Natural killer cell (primary cell): ENCODE measurements around the gene VASN. TPM values are rescaled to one million over a fixed set of nuclear protein-coding genes. Genes with fewer than 3 reads are reported as not detected.

Experiments
- ATAC-seq, 3 donors: fragments of 150-1000 bp in 2 of 3; fragments of 200-7000 bp in 1 of 3; cut with Tn5 transposase; 1 replicate in 1 of 3; 2 replicates in 2 of 3; pipeline ENCODE4 v1.10.0; 2021; ENCODE audit warnings: mild to moderate bottlenecking in 2 of 3, moderate library complexity in 2 of 3
- DNase-seq, 2 donors: peaks; one replicate each; pipeline versions ENCODE4 v3.0.0 to v3.0.0-alpha.2; 2013 to 2021; ENCODE audit warnings: mixed read lengths in 1 of 2
- H3K27ac ChIP-seq: one replicate; pipeline ENCODE4 v1.5.1; 2013; ENCODE audit warnings: mild to moderate bottlenecking, low read length
- H3K27me3 ChIP-seq: one replicate; pipeline ENCODE4 v1.6.1; 2013; ENCODE audit warnings: low read length; ENCODE audit not compliant: control insufficient read depth, insufficient read depth
- H3K36me3 ChIP-seq: one replicate; pipeline ENCODE4 v1.6.1; 2013; ENCODE audit warnings: low read length; ENCODE audit not compliant: control insufficient read depth, insufficient read depth
- H3K4me1 ChIP-seq: one replicate; pipeline ENCODE4 v1.6.1; 2013; ENCODE audit warnings: low read length; ENCODE audit not compliant: control insufficient read depth, insufficient read depth
- H3K4me3 ChIP-seq: one replicate; pipeline ENCODE4 v1.5.1; 2013; ENCODE audit warnings: low read length
- H3K9me3 ChIP-seq: one replicate; pipeline ENCODE4 v1.6.1; 2013; ENCODE audit warnings: low read length; ENCODE audit not compliant: control insufficient read depth, insufficient read depth
- H3K27ac Mint-ChIP-seq, 2 donors: one replicate each; pipeline ENCODE4 v1.8.0; 2022; ENCODE audit warnings: mild to moderate bottlenecking in 2 of 2, mixed read lengths in 2 of 2, moderate library complexity in 1 of 2
- H3K27me3 Mint-ChIP-seq, 2 donors: one replicate each; pipeline ENCODE4 v1.8.0; 2022; ENCODE audit warnings: low read depth in 2 of 2, mixed read lengths in 2 of 2
- H3K36me3 Mint-ChIP-seq: one replicate; pipeline ENCODE4 v1.8.0; 2022; ENCODE audit warnings: mixed read lengths
- H3K4me1 Mint-ChIP-seq, 2 donors: one replicate each; pipeline ENCODE4 v1.8.0; 2022; ENCODE audit warnings: mixed read lengths in 2 of 2
- H3K4me3 Mint-ChIP-seq: one replicate; pipeline ENCODE4 v1.8.0; 2022; ENCODE audit warnings: mild to moderate bottlenecking, moderate library complexity, mixed read lengths
- H3K9me3 Mint-ChIP-seq, 2 donors: one replicate each; pipeline ENCODE4 v1.8.0; 2022; ENCODE audit warnings: mixed read lengths in 2 of 2
- WGBS: methylation state at CpG from one replicate; pipeline ENCODE4 v1.1.7; 2013; ENCODE audit warnings: missing lambda C conversion rate; ENCODE audit not compliant: insufficient coverage; 5-methylcytosine and 5-hydroxymethylcytosine counted together
- intact Hi-C: fragments of 100-400 bp; cut with micrococcal nuclease; formaldehyde crosslinking; loops from one replicate; pipeline ENCODE4 v1.14.2; 2022
- total RNA-seq, 4 donors: library from RNA; stranded (reverse); fragments of 120-200 nt in 1 of 4; gene quantifications; one replicate each; pipeline versions ENCODE4 v1.2.3 to v1.2.4, GENCODE V29; 2013 to 2022
- TF ChIP-seq, protein P1 (sequence below): fragments of 200-600 bp; IDR thresholded peaks from one replicate; pipeline ENCODE4 v1.8.0; 2022; ENCODE audit warnings: antibody characterized with exemption

The VASN gene
- total RNA-seq, 3 donors from 2014 or later (not counting 1 experiment from before 2014, with no cell fraction given) = 0.35 to 0.93 (median 0.78) TPM

- H3K9me3 Mint-ChIP-seq = no peaks in the 10 kb centered on the region
- peak; percentile 75 to 85 (median 77) for ATAC-seq
- peak overlapping the region; percentile 50 to 61 for H3K27ac Mint-ChIP-seq
- H3K4me3 Mint-ChIP-seq = peak overlapping the region; percentile 13
- H3K4me3 ChIP-seq = no peak overlapping the region
- H3K27ac ChIP-seq = no peak overlapping the region
- peaks cover 8% of the 10 kb centered on the region for H3K4me1 ChIP-seq
- no peaks in the 10 kb centered on the region for H3K9me3 ChIP-seq
- peaks cover 63% of the 10 kb centered on the region for H3K36me3 ChIP-seq
- H3K27me3 Mint-ChIP-seq = no peaks in the 10 kb centered on the region
- WGBS = 70% methylated on average over 18 of the region's 19 CpGs
- H3K4me1 Mint-ChIP-seq = peaks cover 0 to 7% of the 10 kb centered on the region in 2 donors
- no peaks in the 10 kb centered on the region for H3K36me3 Mint-ChIP-seq
- DNase-seq = peak; percentile 67 to 80
- intact Hi-C loops = loop anchor here (1.0 to 2.0 kb wide), 2 partner anchors 43 to 190 kb away; no protein-coding TSS in a partner anchor
- H3K27me3 ChIP-seq = no peaks in the 10 kb centered on the region
- TF ChIP-seq, protein P1, sequence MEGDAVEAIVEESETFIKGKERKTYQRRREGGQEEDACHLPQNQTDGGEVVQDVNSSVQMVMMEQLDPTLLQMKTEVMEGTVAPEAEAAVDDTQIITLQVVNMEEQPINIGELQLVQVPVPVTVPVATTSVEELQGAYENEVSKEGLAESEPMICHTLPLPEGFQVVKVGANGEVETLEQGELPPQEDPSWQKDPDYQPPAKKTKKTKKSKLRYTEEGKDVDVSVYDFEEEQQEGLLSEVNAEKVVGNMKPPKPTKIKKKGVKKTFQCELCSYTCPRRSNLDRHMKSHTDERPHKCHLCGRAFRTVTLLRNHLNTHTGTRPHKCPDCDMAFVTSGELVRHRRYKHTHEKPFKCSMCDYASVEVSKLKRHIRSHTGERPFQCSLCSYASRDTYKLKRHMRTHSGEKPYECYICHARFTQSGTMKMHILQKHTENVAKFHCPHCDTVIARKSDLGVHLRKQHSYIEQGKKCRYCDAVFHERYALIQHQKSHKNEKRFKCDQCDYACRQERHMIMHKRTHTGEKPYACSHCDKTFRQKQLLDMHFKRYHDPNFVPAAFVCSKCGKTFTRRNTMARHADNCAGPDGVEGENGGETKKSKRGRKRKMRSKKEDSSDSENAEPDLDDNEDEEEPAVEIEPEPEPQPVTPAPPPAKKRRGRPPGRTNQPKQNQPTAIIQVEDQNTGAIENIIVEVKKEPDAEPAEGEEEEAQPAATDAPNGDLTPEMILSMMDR = peak; percentile 83
These were observed 12.7 kb upstream of the VASN start for GRCh38 chr16:4358831-4359561.

DNA sequence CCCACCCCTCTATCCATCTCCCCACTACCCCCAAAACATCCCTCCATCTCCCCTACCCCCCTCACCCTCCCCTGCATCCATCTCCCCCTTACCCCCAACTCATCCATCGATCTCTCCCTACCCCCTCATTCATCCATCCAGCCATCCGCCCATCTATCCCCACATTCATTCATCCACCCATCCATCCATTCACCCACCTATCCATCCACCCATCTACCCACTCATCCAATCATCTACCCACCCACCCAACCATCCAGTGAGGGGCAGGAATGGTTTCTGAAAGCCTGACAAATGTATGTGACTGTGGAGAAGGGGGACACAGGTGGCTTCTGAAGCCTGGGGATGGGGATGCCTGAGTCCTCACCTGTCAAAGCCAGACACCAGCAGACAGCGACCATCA lies 11.7 kb upstream of the VASN start:
- intact Hi-C loops = loop anchor here (1.0 to 2.0 kb wide), 2 partner anchors 42 to 189 kb away; no protein-coding TSS in a partner anchor
- Mint-ChIP-seq H3K36me3 (no peaks in the 10 kb centered on the region), H3K27me3 (no peaks in the 10 kb centered on the region), H3K4me1 (peaks cover 0 to 9% of the 10 kb centered on the region in 2 donors), H3K9me3 (no peaks in the 10 kb centered on the region), H3K27ac (no peak overlapping the region), H3K4me3 (no peak overlapping the region)
- H3K27me3 ChIP-seq = no peaks in the 10 kb centered on the region
- H3K4me1 ChIP-seq = peaks cover 15% of the 10 kb centered on the region
- H3K36me3 ChIP-seq = peaks cover 70% of the 10 kb centered on the region
- 97% methylated on average over 3 of the region's 3 CpGs for WGBS
- H3K9me3 ChIP-seq = no peaks in the 10 kb centered on the region
- ATAC-seq = no peak
- DNase-seq = no peak
- no peak overlapping the region for H3K4me3 ChIP-seq
- H3K27ac ChIP-seq = no peak overlapping the region
- TF ChIP-seq, protein P1 = no peak

- peaks cover 71% of the 10 kb centered on the region for H3K36me3 ChIP-seq
- H3K27ac ChIP-seq = no peak overlapping the region
- H3K27me3 ChIP-seq = no peaks in the 10 kb centered on the region
- no peaks in the 10 kb centered on the region for H3K36me3 Mint-ChIP-seq
- ATAC-seq (peak in 1 of 3 donors; percentile 27), DNase-seq (peak in 1 of 2 donors; percentile 29)
- H3K4me3 ChIP-seq = no peak overlapping the region
- no peaks in the 10 kb centered on the region for H3K9me3 ChIP-seq
- H3K27me3 Mint-ChIP-seq = no peaks in the 10 kb centered on the region
- no peak overlapping the region for H3K27ac Mint-ChIP-seq
- intact Hi-C loops = no loop called here
- 92% methylated on average over 11 of the region's 11 CpGs for WGBS
- peaks cover 21% of the 10 kb centered on the region for H3K4me1 ChIP-seq
- TF ChIP-seq, protein P1 = no peak
- no peak overlapping the region for H3K4me3 Mint-ChIP-seq
- H3K9me3 Mint-ChIP-seq = no peaks in the 10 kb centered on the region
- H3K4me1 Mint-ChIP-seq = peaks cover 0 to 11% of the 10 kb centered on the region in 2 donors
These were observed 11.1 kb upstream of the VASN start for GRCh38 chr16:4360538-4361021.
